Liver (tissue), 9 donors: ENCODE results near the gene KLF2. TPM values are rescaled to one million over a fixed set of nuclear protein-coding genes. Genes with fewer than 3 reads are reported as not detected.

ENCODE experiments used
- DNase-seq: peaks from one replicate; pipeline ENCODE4 v3.0.0-alpha.2; 2017; ENCODE audit warnings: low spot score
- H3K27ac ChIP-seq, 2 donors: one replicate each; pipeline ENCODE4 v1.7.0; 2013; ENCODE audit warnings: inconsistent platforms in 2 of 2, low read length in 2 of 2, control low read depth in 1 of 2, low read depth in 1 of 2, mild to moderate bottlenecking in 1 of 2
- H3K27me3 ChIP-seq, 4 donors: one replicate each; pipeline versions ENCODE4 v1.6.1 to v1.7.0; 2013; ENCODE audit warnings: low read length in 3 of 4, inconsistent platforms in 1 of 4, mild to moderate bottlenecking in 1 of 4, moderate library complexity in 1 of 4; ENCODE audit not compliant: control insufficient read depth in 4 of 4, insufficient read depth in 4 of 4
- H3K36me3 ChIP-seq, 4 donors: one replicate each; pipeline versions ENCODE4 v1.6.1 to v1.7.0; 2013; ENCODE audit warnings: low read length in 3 of 4, mild to moderate bottlenecking in 3 of 4, low read depth in 1 of 4, moderate library complexity in 1 of 4; ENCODE audit not compliant: control insufficient read depth in 4 of 4, insufficient read depth in 3 of 4
- H3K4me1 ChIP-seq, 4 donors: one replicate each; pipeline versions ENCODE4 v1.6.1 to v1.7.0; 2013; ENCODE audit warnings: low read length in 3 of 4, mild to moderate bottlenecking in 3 of 4, moderate library complexity in 1 of 4; ENCODE audit not compliant: control insufficient read depth in 4 of 4, insufficient read depth in 4 of 4
- H3K4me3 ChIP-seq, 3 donors: one replicate each; pipeline versions ENCODE4 v1.6.1 to v1.7.0; 2013; ENCODE audit warnings: low read length in 3 of 3, control low read depth in 1 of 3, low read depth in 1 of 3, mild to moderate bottlenecking in 1 of 3
- H3K9ac ChIP-seq, 2 donors: one replicate each; pipeline ENCODE4 v1.7.0; 2013; ENCODE audit warnings: low read length in 2 of 2, mild to moderate bottlenecking in 2 of 2, moderate library complexity in 2 of 2, control low read depth in 1 of 2, low read depth in 1 of 2
- H3K9me3 ChIP-seq, 4 donors: one replicate each; pipeline versions ENCODE4 v1.6.1 to v1.7.0; 2013; ENCODE audit warnings: low read length in 3 of 4; ENCODE audit not compliant: control insufficient read depth in 4 of 4
- EGR1 ChIP-seq, 2 donors: IDR thresholded peaks; 2 replicates each; pipeline ENCODE4 v1.6.1; 2016 to 2018; ENCODE audit warnings: antibody characterized with exemption in 2 of 2, low read depth in 2 of 2
- FOXA1 ChIP-seq: IDR thresholded peaks from 2 replicates; pipeline ENCODE4 v1.6.1; 2016; ENCODE audit warnings: antibody characterized with exemption
- FOXA2 ChIP-seq: IDR thresholded peaks from 2 replicates; pipeline ENCODE4 v1.6.1; 2016; ENCODE audit warnings: antibody characterized with exemption
- GABPA ChIP-seq, 2 donors: IDR thresholded peaks in 1 of 2; conservative IDR thresholded peaks in 1 of 2; 2 replicates each; pipeline ENCODE4 v1.6.1; 2016; ENCODE audit warnings: antibody characterized with exemption in 2 of 2, mild to moderate bottlenecking in 1 of 2, moderate library complexity in 1 of 2
- HNF4A ChIP-seq, 2 donors: conservative IDR thresholded peaks; 2 replicates each; pipeline ENCODE4 v1.6.1; 2016; ENCODE audit warnings: antibody characterized with exemption in 2 of 2, mild to moderate bottlenecking in 2 of 2
- HNF4G ChIP-seq: IDR thresholded peaks from 2 replicates; pipeline ENCODE4 v1.6.1; 2016; ENCODE audit warnings: antibody characterized with exemption
- JUND ChIP-seq, 2 donors: IDR thresholded peaks; 2 replicates each; pipeline ENCODE4 v1.6.1; 2016; ENCODE audit warnings: antibody characterized with exemption in 2 of 2
- NR2F2 ChIP-seq: IDR thresholded peaks from 2 replicates; pipeline ENCODE4 v1.6.1; 2016; ENCODE audit warnings: antibody characterized with exemption
- RAD21 ChIP-seq, 2 donors: IDR thresholded peaks; 2 replicates each; pipeline ENCODE4 v1.6.1; 2016; ENCODE audit warnings: antibody characterized with exemption in 2 of 2, mild to moderate bottlenecking in 2 of 2
- RXRA ChIP-seq, 2 donors: IDR thresholded peaks; 2 replicates each; pipeline ENCODE4 v1.6.1; 2017 to 2018; ENCODE audit warnings: antibody characterized with exemption in 2 of 2, mild to moderate bottlenecking in 1 of 2
- SP1 ChIP-seq: IDR thresholded peaks from 2 replicates; pipeline ENCODE4 v1.6.1; 2018; ENCODE audit warnings: antibody characterized with exemption, mild to moderate bottlenecking
- TAF1 ChIP-seq: conservative IDR thresholded peaks from 2 replicates; pipeline ENCODE4 v1.6.1; 2016; ENCODE audit warnings: antibody characterized with exemption, mild to moderate bottlenecking
- YY1 ChIP-seq: IDR thresholded peaks from 2 replicates; pipeline ENCODE4 v1.6.1; 2016; ENCODE audit warnings: antibody characterized with exemption, mild to moderate bottlenecking
- WGBS: extraction: QIAGEN DNeasy Blood & Tissue Kit; methylation state at CpG from one replicate; pipeline ENCODE4 v1.1.7; 2013; 5-methylcytosine and 5-hydroxymethylcytosine counted together
- polyA plus RNA-seq, 2 donors: library from polyadenylated mRNA; stranded (reverse) in 1 of 2; unstranded in 1 of 2; fragments of 200-250 nt in 1 of 2; fragments of >200 nt in 1 of 2; fragmentation: Nextera tagmentation in 1 of 2; extraction: Ambion mirVana in 1 of 2; gene quantifications; one replicate each; pipeline versions ENCODE4 v1.2.1 to v1.2.3, GENCODE V29; 2013 to 2015
- total RNA-seq, 2 donors: library from RNA; depleted of rRNA; stranded (reverse); fragments of >200 nt; gene quantifications; one replicate each; pipeline ENCODE4 v1.2.3, GENCODE V29; 2014
- TF ChIP-seq, protein P1 (sequence below): fragments of 150-350 bp; IDR thresholded peaks from 2 replicates; pipeline ENCODE4 v1.5.1; 2017; ENCODE audit warnings: improper control_type of control experiment, low read depth, low read length; ENCODE audit not compliant: missing input control
- TF ChIP-seq, protein P2 (sequence below): IDR thresholded peaks from 2 replicates; pipeline ENCODE4 v1.6.1; 2016; ENCODE audit warnings: antibody characterized with exemption
- TF ChIP-seq, protein P3 (sequence below): IDR thresholded peaks from 2 replicates; pipeline ENCODE4 v1.6.1; 2016; ENCODE audit warnings: antibody characterized with exemption
- TF ChIP-seq, protein P4 (sequence below): IDR thresholded peaks from 2 replicates; pipeline ENCODE4 v1.6.1; 2016; ENCODE audit warnings: antibody characterized with exemption
- TF ChIP-seq, protein P5 (sequence below): IDR thresholded peaks from 2 replicates; pipeline ENCODE4 v1.6.1; 2016; ENCODE audit warnings: antibody characterized with exemption, mild to moderate bottlenecking
- donor health status: healthy.
- donor health status: healthy.
- donor health status: healthy.
- donor health status: healthy.
- donor health status: healthy.

The KLF2 gene
- total and polyA plus RNA-seq, 4 donors: 3.9 to 11.2 (median 4.2) TPM

DNA sequence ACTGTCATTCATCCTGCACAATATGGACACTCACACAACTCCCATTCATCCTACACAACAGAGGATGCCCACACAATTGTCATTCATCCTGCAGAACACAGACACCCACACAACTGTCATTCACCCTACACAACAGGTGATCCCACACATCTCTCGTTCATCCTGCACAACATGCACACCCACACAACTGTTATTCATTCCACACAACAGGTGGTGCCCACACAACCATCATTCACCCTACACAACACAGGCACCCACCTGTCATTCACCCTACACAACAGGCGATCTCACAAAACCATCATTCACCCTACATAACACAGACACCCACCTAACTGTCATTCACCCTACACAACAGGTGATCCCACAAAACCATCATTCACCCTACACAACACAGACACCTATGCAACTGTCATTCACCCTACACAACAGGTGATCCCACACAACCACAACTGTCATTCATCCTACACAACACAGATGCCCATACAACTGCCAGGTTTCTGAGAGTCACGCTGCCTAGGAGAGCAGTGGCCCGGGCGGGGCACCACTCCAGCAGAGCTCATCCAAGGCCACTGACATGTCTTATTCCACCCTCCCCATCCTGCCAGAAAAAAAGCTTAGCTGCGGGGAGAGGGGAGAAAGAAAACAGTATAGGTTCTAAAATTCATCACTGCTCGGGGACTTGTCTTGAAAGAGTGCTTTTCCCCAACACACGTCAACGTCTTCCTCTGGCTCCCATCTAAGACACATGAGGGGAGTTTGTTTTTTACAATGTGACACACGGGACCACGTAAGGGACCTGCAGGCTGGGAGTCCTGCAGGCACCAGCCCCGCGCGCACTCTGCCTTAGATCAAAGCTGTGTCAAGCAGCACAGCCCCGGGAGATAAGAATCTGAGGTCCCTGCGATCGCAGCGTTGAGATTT lies 44.0 kb downstream of the KLF2 start:
- H3K27me3 ChIP-seq: no peaks in the 10 kb centered on the region
- no peaks in the 10 kb centered on the region for H3K9me3 ChIP-seq
- H3K4me3 ChIP-seq: no peak overlapping the region
- H3K27ac ChIP-seq: no peak overlapping the region
- no peaks in the 10 kb centered on the region for H3K36me3 ChIP-seq
- H3K9ac ChIP-seq: no peak overlapping the region
- no peak for DNase-seq
- no peak for TF ChIP-seq YY1
- TF ChIP-seq HNF4A (conservative IDR thresholded peaks at IDR 0.05): no peak
- TF ChIP-seq, protein P1, sequence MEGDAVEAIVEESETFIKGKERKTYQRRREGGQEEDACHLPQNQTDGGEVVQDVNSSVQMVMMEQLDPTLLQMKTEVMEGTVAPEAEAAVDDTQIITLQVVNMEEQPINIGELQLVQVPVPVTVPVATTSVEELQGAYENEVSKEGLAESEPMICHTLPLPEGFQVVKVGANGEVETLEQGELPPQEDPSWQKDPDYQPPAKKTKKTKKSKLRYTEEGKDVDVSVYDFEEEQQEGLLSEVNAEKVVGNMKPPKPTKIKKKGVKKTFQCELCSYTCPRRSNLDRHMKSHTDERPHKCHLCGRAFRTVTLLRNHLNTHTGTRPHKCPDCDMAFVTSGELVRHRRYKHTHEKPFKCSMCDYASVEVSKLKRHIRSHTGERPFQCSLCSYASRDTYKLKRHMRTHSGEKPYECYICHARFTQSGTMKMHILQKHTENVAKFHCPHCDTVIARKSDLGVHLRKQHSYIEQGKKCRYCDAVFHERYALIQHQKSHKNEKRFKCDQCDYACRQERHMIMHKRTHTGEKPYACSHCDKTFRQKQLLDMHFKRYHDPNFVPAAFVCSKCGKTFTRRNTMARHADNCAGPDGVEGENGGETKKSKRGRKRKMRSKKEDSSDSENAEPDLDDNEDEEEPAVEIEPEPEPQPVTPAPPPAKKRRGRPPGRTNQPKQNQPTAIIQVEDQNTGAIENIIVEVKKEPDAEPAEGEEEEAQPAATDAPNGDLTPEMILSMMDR: no peak
- TF ChIP-seq FOXA1: no peak
- no peak for TF ChIP-seq RXRA (IDR thresholded peaks at IDR 0.05)
- TF ChIP-seq, protein P2, sequence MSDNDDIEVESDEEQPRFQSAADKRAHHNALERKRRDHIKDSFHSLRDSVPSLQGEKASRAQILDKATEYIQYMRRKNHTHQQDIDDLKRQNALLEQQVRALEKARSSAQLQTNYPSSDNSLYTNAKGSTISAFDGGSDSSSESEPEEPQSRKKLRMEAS: no peak
- TF ChIP-seq, protein P3, sequence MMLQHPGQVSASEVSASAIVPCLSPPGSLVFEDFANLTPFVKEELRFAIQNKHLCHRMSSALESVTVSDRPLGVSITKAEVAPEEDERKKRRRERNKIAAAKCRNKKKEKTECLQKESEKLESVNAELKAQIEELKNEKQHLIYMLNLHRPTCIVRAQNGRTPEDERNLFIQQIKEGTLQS: no peak
- TF ChIP-seq, protein P4, sequence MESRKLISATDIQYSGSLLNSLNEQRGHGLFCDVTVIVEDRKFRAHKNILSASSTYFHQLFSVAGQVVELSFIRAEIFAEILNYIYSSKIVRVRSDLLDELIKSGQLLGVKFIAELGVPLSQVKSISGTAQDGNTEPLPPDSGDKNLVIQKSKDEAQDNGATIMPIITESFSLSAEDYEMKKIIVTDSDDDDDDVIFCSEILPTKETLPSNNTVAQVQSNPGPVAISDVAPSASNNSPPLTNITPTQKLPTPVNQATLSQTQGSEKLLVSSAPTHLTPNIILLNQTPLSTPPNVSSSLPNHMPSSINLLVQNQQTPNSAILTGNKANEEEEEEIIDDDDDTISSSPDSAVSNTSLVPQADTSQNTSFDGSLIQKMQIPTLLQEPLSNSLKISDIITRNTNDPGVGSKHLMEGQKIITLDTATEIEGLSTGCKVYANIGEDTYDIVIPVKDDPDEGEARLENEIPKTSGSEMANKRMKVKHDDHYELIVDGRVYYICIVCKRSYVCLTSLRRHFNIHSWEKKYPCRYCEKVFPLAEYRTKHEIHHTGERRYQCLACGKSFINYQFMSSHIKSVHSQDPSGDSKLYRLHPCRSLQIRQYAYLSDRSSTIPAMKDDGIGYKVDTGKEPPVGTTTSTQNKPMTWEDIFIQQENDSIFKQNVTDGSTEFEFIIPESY: no peak
- no peak for TF ChIP-seq JUND (IDR thresholded peaks at IDR 0.05)
- TF ChIP-seq NR2F2: no peak
- no peak for TF ChIP-seq FOXA2
- TF ChIP-seq HNF4G: no peak
- TF ChIP-seq SP1: no peak
- no peak for TF ChIP-seq EGR1 (IDR thresholded peaks at IDR 0.05; ENCODE audit: low read depth in 2 of 2)
- TF ChIP-seq GABPA (IDR thresholded peaks at IDR 0.05 in 1 of 2, conservative IDR thresholded peaks at IDR 0.05 in 1 of 2): no peak
- TF ChIP-seq, protein P5, sequence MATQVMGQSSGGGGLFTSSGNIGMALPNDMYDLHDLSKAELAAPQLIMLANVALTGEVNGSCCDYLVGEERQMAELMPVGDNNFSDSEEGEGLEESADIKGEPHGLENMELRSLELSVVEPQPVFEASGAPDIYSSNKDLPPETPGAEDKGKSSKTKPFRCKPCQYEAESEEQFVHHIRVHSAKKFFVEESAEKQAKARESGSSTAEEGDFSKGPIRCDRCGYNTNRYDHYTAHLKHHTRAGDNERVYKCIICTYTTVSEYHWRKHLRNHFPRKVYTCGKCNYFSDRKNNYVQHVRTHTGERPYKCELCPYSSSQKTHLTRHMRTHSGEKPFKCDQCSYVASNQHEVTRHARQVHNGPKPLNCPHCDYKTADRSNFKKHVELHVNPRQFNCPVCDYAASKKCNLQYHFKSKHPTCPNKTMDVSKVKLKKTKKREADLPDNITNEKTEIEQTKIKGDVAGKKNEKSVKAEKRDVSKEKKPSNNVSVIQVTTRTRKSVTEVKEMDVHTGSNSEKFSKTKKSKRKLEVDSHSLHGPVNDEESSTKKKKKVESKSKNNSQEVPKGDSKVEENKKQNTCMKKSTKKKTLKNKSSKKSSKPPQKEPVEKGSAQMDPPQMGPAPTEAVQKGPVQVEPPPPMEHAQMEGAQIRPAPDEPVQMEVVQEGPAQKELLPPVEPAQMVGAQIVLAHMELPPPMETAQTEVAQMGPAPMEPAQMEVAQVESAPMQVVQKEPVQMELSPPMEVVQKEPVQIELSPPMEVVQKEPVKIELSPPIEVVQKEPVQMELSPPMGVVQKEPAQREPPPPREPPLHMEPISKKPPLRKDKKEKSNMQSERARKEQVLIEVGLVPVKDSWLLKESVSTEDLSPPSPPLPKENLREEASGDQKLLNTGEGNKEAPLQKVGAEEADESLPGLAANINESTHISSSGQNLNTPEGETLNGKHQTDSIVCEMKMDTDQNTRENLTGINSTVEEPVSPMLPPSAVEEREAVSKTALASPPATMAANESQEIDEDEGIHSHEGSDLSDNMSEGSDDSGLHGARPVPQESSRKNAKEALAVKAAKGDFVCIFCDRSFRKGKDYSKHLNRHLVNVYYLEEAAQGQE: no peak
- TF ChIP-seq RAD21 (IDR thresholded peaks at IDR 0.05): no peak
- no peak for TF ChIP-seq TAF1
- WGBS: 74% methylated on average over 18 of the region's 18 CpGs
- H3K4me1 ChIP-seq: peaks cover 7 to 33% (median 22%) of the 10 kb centered on the region in 4 donors
